GM12878 (cell line): Measurements from ENCODE around the gene CNTNAP5. TPM values are rescaled to one million over a fixed set of nuclear protein-coding genes. Genes with fewer than 3 reads are reported as not detected.

Experiments
- ATAC-seq: fragments of 200-7000 bp; cut with Tn5 transposase; 3 replicates; pipeline ENCODE4 v1.9.1; 2020; ENCODE audit warnings: mild to moderate bottlenecking, moderate library complexity
- BruUV-seq: library from RNA; stranded (reverse); fragments of 400-500 nt; replicated peaks from 2 replicates; lab custom pipeline; 2021; lab: Mats Ljungman, UMichigan
- CTCF ChIA-PET: fragments of 300-600 bp; sonication (Branson Sonifier 250); formaldehyde crosslinking; extraction: SDS; loops from one replicate; lab custom pipeline; 2021; ENCODE audit warnings: inconsistent platforms; lab: Yijun Ruan, JAX
- POLR2A ChIA-PET: fragments of 350-600 bp; formaldehyde crosslinking; extraction: SDS; loops from one replicate; lab custom pipeline; 2021; ENCODE audit warnings: inconsistent platforms; lab: Charles Lee
- RAD21 ChIA-PET: fragments of 300-600 bp; sonication (Branson Sonifier 250); formaldehyde crosslinking; loops from one replicate; lab custom pipeline; 2023; ENCODE audit warnings: antibody characterized with exemption; ENCODE audit not compliant: unreplicated experiment; lab: Charles Lee
- SMC1A ChIA-PET: fragments of 300-600 bp; sonication (Branson Sonifier 250); formaldehyde crosslinking; loops from one replicate; lab custom pipeline; 2023; ENCODE audit not compliant: unreplicated experiment, uncharacterized antibody; lab: Charles Lee
- DNase-seq: peaks from one replicate; pipeline ENCODE4 v3.0.0-alpha.2; 2011; ENCODE audit warnings: low read depth, low spot score
- FAIRE-seq: peaks from 3 replicates; lab custom pipeline; 2011; peaks lifted over from hg19 to GRCh38; lab: Jason Lieb, UNC
- H2AFZ ChIP-seq: 2 replicates; pipeline ENCODE4 v1.6.0; 2011; ENCODE audit warnings: low read depth, low read length, control low read depth; ENCODE audit not compliant: control insufficient read depth
- H3K27ac ChIP-seq: 2 replicates; pipeline ENCODE4 v1.5.1; 2011; ENCODE audit warnings: control low read depth; ENCODE audit not compliant: control insufficient read depth, insufficient read depth
- H3K27me3 ChIP-seq, 2 experiments: replicated peaks in 1 of 2; 2 replicates each; pipeline versions ENCODE4 v1.6.0 to v1.6.1; 2011; ENCODE audit warnings: low read length in 1 of 2; ENCODE audit not compliant: control insufficient read depth in 2 of 2, insufficient read depth in 2 of 2
- H3K36me3 ChIP-seq, 2 experiments: 2 replicates each; pipeline ENCODE4 v1.5.1; 2011; ENCODE audit warnings: low read length in 1 of 2; ENCODE audit not compliant: control insufficient read depth in 2 of 2, insufficient read depth in 2 of 2
- H3K4me1 ChIP-seq: 2 replicates; pipeline ENCODE4 v1.6.1; 2011; ENCODE audit warnings: mild to moderate bottlenecking, low read length, moderate library complexity, mixed read lengths; ENCODE audit not compliant: control insufficient read depth, insufficient read depth
- H3K4me2 ChIP-seq: 2 replicates; pipeline ENCODE4 v1.6.0; 2011; ENCODE audit warnings: control low read depth; ENCODE audit not compliant: control insufficient read depth, insufficient read depth
- H3K4me3 ChIP-seq: fragments of 200-600 bp; sonication (generic); 2 replicates; pipeline ENCODE4 v1.5.1; 2016
- H3K79me2 ChIP-seq: 2 replicates; pipeline ENCODE4 v1.6.0; 2011; ENCODE audit warnings: low read length; ENCODE audit not compliant: control insufficient read depth, insufficient read depth
- H3K9ac ChIP-seq: 2 replicates; pipeline ENCODE4 v1.8.0; 2011; ENCODE audit warnings: low read length, control low read depth, mixed read lengths; ENCODE audit not compliant: control insufficient read depth, insufficient read depth
- H3K9me3 ChIP-seq: replicated peaks from 3 replicates; pipeline ENCODE4 v1.5.1; 2011; ENCODE audit warnings: mild to moderate bottlenecking, low read length; ENCODE audit not compliant: control insufficient read depth, insufficient read depth
- H4K20me1 ChIP-seq: 2 replicates; pipeline ENCODE4 v1.6.0; 2011; ENCODE audit not compliant: control insufficient read depth, insufficient read depth
- ASH2L ChIP-seq: fragments of 300-600, 200-600 bp; sonication (generic); IDR thresholded peaks from 2 replicates; pipeline ENCODE4 v1.6.1; 2017; ENCODE audit warnings: low read depth, mild to moderate bottlenecking, borderline replicate concordance
- CHD4 ChIP-seq: fragments of 200-600 bp; sonication (generic); IDR thresholded peaks from 2 replicates; pipeline ENCODE4 v1.6.1; 2016; ENCODE audit warnings: mild to moderate bottlenecking
- IKZF1 ChIP-seq: fragments of 450-650 bp; conservative IDR thresholded peaks from 2 replicates; pipeline ENCODE4 v1.6.1; 2017; ENCODE audit warnings: antibody characterized with exemption, mild to moderate bottlenecking
- PAX8 ChIP-seq: fragments of 450-650 bp; IDR thresholded peaks from 2 replicates; pipeline ENCODE4 v1.6.1; 2017; ENCODE audit warnings: mild to moderate bottlenecking, moderate library complexity
- POLR2AphosphoS5 ChIP-seq: IDR thresholded peaks from 2 replicates; pipeline ENCODE4 v1.6.1; 2011; ENCODE audit warnings: mild to moderate bottlenecking, low read length, inconsistent platforms
- SRF ChIP-seq, 2 experiments: IDR thresholded peaks; 2 replicates each; pipeline ENCODE4 v1.6.1; 2011; ENCODE audit warnings: low read depth in 2 of 2, low read length in 2 of 2, mild to moderate bottlenecking in 1 of 2, moderate library complexity in 1 of 2
- WGBS: methylation state at CpG from one replicate; pipeline ENCODE4 v1.1.6; 2016; ENCODE audit warnings: low lambda C conversion rate; ENCODE audit not compliant: insufficient replicate concordance, insufficient coverage; ENCODE audit errors: missing lambda C conversion rate; 5-methylcytosine and 5-hydroxymethylcytosine counted together
- in situ Hi-C: fragments of 300-500 bp; cut with MboI; formaldehyde crosslinking; loops from 9 replicates; pipeline ENCODE4 v1.14.3; 2018; ENCODE audit warnings: mixed read lengths
- intact Hi-C: fragments of 100-400 bp; cut with micrococcal nuclease; formaldehyde crosslinking; loops from one replicate; pipeline ENCODE4 v1.14.2; 2022; ENCODE audit not compliant: unreplicated experiment
- polyA plus RNA-seq, 11 experiments: library from polyadenylated mRNA; depleted of rRNA in 4 of 11; unstranded in 6 of 11; stranded (reverse) in 5 of 11; fragments of >200 nt; fragmentation: Nextera tagmentation in 4 of 11; fragmentation: Illumina TruSeq in 1 of 11; extraction: Ambion mirVana in 4 of 11; extraction: Trizol in 1 of 11; gene quantifications; 1 replicate in 1 of 11; 2 replicates in 10 of 11; pipeline versions ENCODE4 v1.2.1 to v1.2.3, GENCODE V29; 2011 to 2016; ENCODE audit warnings: inconsistent platforms in 2 of 11, missing spikeins in 2 of 11, low read depth in 1 of 11
- total RNA-seq, 4 experiments: library from RNA; depleted of rRNA in 3 of 4; stranded (reverse); fragments of >200 nt in 3 of 4; fragmentation: Illumina TruSeq in 1 of 4; extraction: Trizol in 1 of 4; gene quantifications; 2 replicates each; pipeline versions ENCODE4 v1.2.1 to v1.2.3, GENCODE V29; 2013 to 2021
- TF ChIP-seq, protein P1 (sequence below): fragments of 450-650 bp; IDR thresholded peaks from 2 replicates; pipeline ENCODE4 v1.6.1; 2016; ENCODE audit warnings: mild to moderate bottlenecking
- TF ChIP-seq, protein P2 (sequence below), 3 experiments: IDR thresholded peaks in 2 of 3; conservative IDR thresholded peaks in 1 of 3; 2 replicates each; pipeline ENCODE4 v1.5.1; 2011; ENCODE audit warnings: low read depth in 3 of 3, low read length in 3 of 3, mild to moderate bottlenecking in 3 of 3, control low read depth in 2 of 3, moderate library complexity in 2 of 3, inconsistent platforms in 1 of 3, mixed read lengths in 1 of 3; ENCODE audit not compliant: control insufficient read depth in 2 of 3, insufficient read depth in 1 of 3; ENCODE audit errors: extremely low read depth in 1 of 3

CNTNAP5 gene
- total and polyA plus RNA-seq, 10 of the 15 experiments (the other 5 are each of a cell fraction or from before 2014, with no cell fraction given): not detected

DNA sequence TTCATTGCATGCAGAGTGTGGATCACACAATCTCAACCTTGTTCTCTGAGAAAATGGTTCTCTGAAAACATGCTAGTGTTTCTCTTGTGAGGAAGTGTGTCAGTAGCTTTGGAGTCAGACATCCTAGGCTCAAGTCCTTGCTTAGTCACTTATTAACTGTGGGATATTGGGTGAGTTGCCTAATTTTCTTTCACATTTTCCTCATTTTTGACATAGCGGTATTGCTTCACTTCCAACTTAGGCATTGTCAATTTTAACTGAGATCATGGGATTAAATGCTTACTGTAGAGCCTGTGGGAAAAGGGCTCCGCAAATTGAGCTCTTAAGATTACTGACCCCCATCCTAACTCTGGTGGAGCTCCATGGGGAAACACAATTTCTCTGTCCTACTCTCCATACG is 622.2 kb downstream of the CNTNAP5 start:
- H3K9me3 ChIP-seq: no peaks in the 10 kb centered on the region
- intact Hi-C loops: no loop called here
- POLR2A ChIA-PET: no interaction called here
- in situ Hi-C loops: no loop called here
- H2AFZ ChIP-seq: no peak overlapping the region
- H4K20me1 ChIP-seq: no peaks in the 10 kb centered on the region
- no peaks in the 10 kb centered on the region for H3K79me2 ChIP-seq
- CTCF ChIA-PET: no interaction called here
- no peak for ATAC-seq
- WGBS: 36% methylated on average over 3 of the region's 3 CpGs
- no peaks in the 10 kb centered on the region for H3K36me3 ChIP-seq
- H3K27me3 ChIP-seq: no peaks in the 10 kb centered on the region
- no peak overlapping the region for H3K4me2 ChIP-seq
- RAD21 ChIA-PET: no interaction called here
- no peak overlapping the region for H3K4me3 ChIP-seq
- DNase-seq: no peak
- no peaks in the 10 kb centered on the region for H3K4me1 ChIP-seq
- BruUV-seq: no TSS peak
- no peak for FAIRE-seq
- TF ChIP-seq POLR2AphosphoS5 (no peak), SRF (IDR thresholded peaks at IDR 0.05; ENCODE audit: low read depth in 2 of 2, low read length in 2 of 2) (no peak), CHD4 (no peak), PAX8 (no peak), IKZF1 (no peak), ASH2L (no peak)
- TF ChIP-seq, protein P1, sequence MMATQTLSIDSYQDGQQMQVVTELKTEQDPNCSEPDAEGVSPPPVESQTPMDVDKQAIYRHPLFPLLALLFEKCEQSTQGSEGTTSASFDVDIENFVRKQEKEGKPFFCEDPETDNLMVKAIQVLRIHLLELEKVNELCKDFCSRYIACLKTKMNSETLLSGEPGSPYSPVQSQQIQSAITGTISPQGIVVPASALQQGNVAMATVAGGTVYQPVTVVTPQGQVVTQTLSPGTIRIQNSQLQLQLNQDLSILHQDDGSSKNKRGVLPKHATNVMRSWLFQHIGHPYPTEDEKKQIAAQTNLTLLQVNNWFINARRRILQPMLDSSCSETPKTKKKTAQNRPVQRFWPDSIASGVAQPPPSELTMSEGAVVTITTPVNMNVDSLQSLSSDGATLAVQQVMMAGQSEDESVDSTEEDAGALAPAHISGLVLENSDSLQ: no peak
- TF ChIP-seq, protein P2, sequence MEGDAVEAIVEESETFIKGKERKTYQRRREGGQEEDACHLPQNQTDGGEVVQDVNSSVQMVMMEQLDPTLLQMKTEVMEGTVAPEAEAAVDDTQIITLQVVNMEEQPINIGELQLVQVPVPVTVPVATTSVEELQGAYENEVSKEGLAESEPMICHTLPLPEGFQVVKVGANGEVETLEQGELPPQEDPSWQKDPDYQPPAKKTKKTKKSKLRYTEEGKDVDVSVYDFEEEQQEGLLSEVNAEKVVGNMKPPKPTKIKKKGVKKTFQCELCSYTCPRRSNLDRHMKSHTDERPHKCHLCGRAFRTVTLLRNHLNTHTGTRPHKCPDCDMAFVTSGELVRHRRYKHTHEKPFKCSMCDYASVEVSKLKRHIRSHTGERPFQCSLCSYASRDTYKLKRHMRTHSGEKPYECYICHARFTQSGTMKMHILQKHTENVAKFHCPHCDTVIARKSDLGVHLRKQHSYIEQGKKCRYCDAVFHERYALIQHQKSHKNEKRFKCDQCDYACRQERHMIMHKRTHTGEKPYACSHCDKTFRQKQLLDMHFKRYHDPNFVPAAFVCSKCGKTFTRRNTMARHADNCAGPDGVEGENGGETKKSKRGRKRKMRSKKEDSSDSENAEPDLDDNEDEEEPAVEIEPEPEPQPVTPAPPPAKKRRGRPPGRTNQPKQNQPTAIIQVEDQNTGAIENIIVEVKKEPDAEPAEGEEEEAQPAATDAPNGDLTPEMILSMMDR (IDR thresholded peaks at IDR 0.05 in 2 of 3, conservative IDR thresholded peaks at IDR 0.05 in 1 of 3; ENCODE audit: control insufficient read depth in 2 of 3, extremely low read depth in 1 of 3, insufficient read depth in 1 of 3, low read depth in 3 of 3, low read length in 3 of 3): no peak
- SMC1A ChIA-PET: no interaction called here
- no peak overlapping the region for H3K27ac ChIP-seq
- H3K9ac ChIP-seq: no peak overlapping the region
